H1 (cell line): ENCODE results near the gene NEB.

Experiments
- CHD1 ChIP-seq: IDR thresholded peaks from 2 replicates; pipeline ENCODE4 v1.6.1; 2012; ENCODE audit warnings: low read depth, low read length, improper control_type of control experiment
- TF ChIP-seq, protein P1 (sequence below), 3 experiments: IDR thresholded peaks; 1 replicate in 2 of 3; 2 replicates in 1 of 3; pipeline versions ENCODE4 v1.5.1 to v1.6.1; 2011; ENCODE audit warnings: low read length in 3 of 3, mild to moderate bottlenecking in 3 of 3, inconsistent platforms in 2 of 3, low read depth in 1 of 3, moderate library complexity in 1 of 3; ENCODE audit not compliant: insufficient read depth in 1 of 3; ENCODE audit errors: control extremely low read depth in 1 of 3

DNA sequence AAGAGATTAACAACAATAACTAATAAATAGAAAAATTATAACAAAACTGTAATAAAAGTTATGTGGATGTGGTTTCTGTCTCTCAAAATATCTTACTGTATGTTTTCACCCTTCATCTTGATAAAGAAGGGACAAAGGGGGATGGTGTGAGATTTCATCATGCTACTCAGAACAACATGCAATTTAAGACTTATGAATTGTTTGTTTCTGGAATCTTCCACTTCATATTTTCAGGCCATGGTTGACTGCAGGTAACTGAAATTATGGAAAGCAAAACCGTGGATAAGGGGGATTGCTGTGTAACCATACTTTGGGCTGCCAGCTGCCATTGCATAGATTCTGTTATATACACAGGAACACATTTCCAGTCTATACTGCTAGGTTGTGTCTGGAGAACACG, 45.6 kb downstream of the NEB start:
- TF ChIP-seq, protein P1, sequence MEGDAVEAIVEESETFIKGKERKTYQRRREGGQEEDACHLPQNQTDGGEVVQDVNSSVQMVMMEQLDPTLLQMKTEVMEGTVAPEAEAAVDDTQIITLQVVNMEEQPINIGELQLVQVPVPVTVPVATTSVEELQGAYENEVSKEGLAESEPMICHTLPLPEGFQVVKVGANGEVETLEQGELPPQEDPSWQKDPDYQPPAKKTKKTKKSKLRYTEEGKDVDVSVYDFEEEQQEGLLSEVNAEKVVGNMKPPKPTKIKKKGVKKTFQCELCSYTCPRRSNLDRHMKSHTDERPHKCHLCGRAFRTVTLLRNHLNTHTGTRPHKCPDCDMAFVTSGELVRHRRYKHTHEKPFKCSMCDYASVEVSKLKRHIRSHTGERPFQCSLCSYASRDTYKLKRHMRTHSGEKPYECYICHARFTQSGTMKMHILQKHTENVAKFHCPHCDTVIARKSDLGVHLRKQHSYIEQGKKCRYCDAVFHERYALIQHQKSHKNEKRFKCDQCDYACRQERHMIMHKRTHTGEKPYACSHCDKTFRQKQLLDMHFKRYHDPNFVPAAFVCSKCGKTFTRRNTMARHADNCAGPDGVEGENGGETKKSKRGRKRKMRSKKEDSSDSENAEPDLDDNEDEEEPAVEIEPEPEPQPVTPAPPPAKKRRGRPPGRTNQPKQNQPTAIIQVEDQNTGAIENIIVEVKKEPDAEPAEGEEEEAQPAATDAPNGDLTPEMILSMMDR (IDR thresholded peaks at IDR 0.05; ENCODE audit: control extremely low read depth in 1 of 3, insufficient read depth in 1 of 3, low read depth in 1 of 3, low read length in 3 of 3), result no peak
- TF ChIP-seq CHD1, result no peak
